Activated CD4-positive, alpha-beta T cell treated with anti-CD3 and anti-CD28 coated beads for 24 hours (primary cell): ENCODE data around the gene MPRIP.

Experiments
- DNase-seq, 2 donors: peaks; one replicate each; pipeline ENCODE4 v3.0.0-alpha.2; 2020; ENCODE audit warnings: low read depth in 2 of 2

The MPRIP gene

GRCh38 chr17:17236295-17237025 lies 194.2 kb downstream of the MPRIP start:
- DNase-seq = no peak

- peak; percentile 86 to 87 for DNase-seq
Observed at GRCh38 chr17:17237026-17237799, 195.0 kb downstream of the MPRIP start, which contains the start of gene FLCN. FLCN (minus strand) TSS chr17:17237168; CDS start chr17:17228137, 9,031 bp downstream.

- no peak for DNase-seq
Observed at GRCh38 chr17:17239832-17240231, 197.6 kb downstream of the MPRIP start.

- DNase-seq = no peak
Observed at GRCh38 chr17:17241656-17242055, 199.4 kb downstream of the MPRIP start.

DNA sequence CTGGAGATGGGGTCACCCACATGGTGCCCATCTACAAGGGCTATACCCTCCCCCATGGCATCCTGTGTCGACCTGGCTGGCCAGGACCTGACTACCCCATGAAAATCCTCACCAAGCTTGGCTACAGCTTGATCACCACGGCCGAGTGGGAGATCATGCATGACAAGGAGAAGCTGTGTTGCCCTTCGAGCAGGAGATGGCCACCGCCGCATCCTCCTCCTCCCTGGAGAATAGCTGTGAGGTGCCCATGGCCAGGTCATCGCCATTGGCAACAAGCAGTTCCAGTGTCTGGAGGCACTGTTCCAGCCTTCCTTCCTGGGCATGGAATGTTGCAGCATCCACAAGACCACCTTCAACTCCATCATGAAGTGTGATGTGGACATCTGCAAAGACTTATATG lies 200.0 kb downstream of the MPRIP start:
- DNase-seq = no peak
